WTC11 (cell line): Measurements from ENCODE around the gene TMEM94.

ENCODE experiments used
- CREB1 ChIP-seq: sonication (generic); formaldehyde crosslinking; IDR thresholded peaks from 2 replicates; pipeline ENCODE4 v1.8.0; 2023; ENCODE audit warnings: mild to moderate bottlenecking, missing genetic modification reagents
- ETV6 ChIP-seq: sonication (generic); formaldehyde crosslinking; IDR thresholded peaks from 2 replicates; pipeline ENCODE4 v1.8.1; 2022; ENCODE audit warnings: mild to moderate bottlenecking, missing genetic modification reagents
- JUN ChIP-seq: sonication (generic); formaldehyde crosslinking; IDR thresholded peaks from 2 replicates; pipeline ENCODE4 v1.8.0; 2023; ENCODE audit warnings: mild to moderate bottlenecking, missing genetic modification reagents
- SP1 ChIP-seq: sonication (generic); formaldehyde crosslinking; conservative IDR thresholded peaks from 2 replicates; pipeline ENCODE4 v1.8.1; 2022; ENCODE audit warnings: missing genetic modification reagents
- TEAD4 ChIP-seq: sonication (generic); formaldehyde crosslinking; IDR thresholded peaks from 2 replicates; pipeline ENCODE4 v1.8.0; 2022; ENCODE audit warnings: mild to moderate bottlenecking, missing genetic modification reagents
- ZNF138 ChIP-seq: sonication (generic); formaldehyde crosslinking; conservative IDR thresholded peaks from 2 replicates; pipeline ENCODE4 v1.8.1; 2022; ENCODE audit warnings: mild to moderate bottlenecking, moderate library complexity, missing genetic modification reagents
- TF ChIP-seq, protein P1 (sequence below): fragments of 200-600 bp; IDR thresholded peaks from 2 replicates; pipeline ENCODE4 v1.8.0; 2022; ENCODE audit warnings: antibody characterized with exemption
- TF ChIP-seq, protein P2 (sequence below): sonication (generic); formaldehyde crosslinking; IDR thresholded peaks from 2 replicates; pipeline ENCODE4 v1.8.1; 2022; ENCODE audit warnings: mild to moderate bottlenecking, missing genetic modification reagents, moderate library complexity, borderline replicate concordance
- TF ChIP-seq, protein P3 (sequence below): sonication (generic); formaldehyde crosslinking; IDR thresholded peaks from 2 replicates; pipeline ENCODE4 v1.8.0; 2022; ENCODE audit warnings: mild to moderate bottlenecking, missing genetic modification reagents
- TF ChIP-seq, protein P4 (sequence below): sonication (generic); formaldehyde crosslinking; IDR thresholded peaks from 2 replicates; pipeline ENCODE4 v1.8.1; 2023; ENCODE audit warnings: mild to moderate bottlenecking, missing genetic modification reagents, moderate library complexity
- TF ChIP-seq, protein P5 (sequence below): sonication (generic); formaldehyde crosslinking; IDR thresholded peaks from 2 replicates; pipeline ENCODE4 v1.8.0; 2022; ENCODE audit warnings: mild to moderate bottlenecking, missing genetic modification reagents

DNA sequence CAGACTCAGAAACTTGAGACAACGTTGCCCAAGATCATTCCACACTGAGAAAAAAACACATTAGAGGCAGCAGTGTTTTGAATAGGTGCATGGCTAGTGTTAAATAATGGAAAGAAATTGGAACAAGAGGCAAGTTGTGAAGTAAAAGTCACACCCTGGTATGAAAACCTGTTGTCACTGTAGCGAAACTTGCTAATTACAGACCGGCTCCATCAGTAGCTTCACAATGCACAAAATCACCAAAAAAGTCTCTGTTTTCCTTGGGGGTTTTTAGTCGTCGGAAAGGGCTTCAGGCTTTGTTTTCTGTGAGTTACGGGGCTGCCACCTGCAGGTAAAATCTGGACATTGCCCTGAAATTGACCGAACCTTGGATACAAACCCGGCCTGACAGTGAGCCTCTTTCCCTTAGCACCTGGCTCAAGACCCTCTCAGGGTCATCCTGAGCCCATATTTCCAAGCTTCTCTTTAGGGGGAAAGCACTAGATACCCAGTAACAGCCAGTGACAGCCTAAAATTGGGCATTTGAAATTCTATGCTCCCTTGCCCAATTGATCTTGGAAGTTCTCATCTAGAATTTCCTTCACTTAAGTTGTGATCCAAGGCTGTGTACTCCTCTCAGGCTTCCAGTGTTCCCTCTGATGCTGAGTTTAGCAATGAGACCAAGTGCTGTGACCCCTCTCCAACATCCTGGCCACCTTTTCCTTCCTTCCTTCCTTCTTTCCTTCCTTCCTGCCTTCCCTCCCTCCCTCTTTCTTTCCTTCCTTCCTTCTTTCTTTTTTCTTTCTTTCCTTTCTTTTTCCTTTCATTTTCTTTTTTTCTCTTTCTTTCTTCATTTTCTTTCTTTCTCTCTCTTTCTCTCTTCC, 43.7 kb upstream of the TMEM94 start:
- TF ChIP-seq, protein P1, sequence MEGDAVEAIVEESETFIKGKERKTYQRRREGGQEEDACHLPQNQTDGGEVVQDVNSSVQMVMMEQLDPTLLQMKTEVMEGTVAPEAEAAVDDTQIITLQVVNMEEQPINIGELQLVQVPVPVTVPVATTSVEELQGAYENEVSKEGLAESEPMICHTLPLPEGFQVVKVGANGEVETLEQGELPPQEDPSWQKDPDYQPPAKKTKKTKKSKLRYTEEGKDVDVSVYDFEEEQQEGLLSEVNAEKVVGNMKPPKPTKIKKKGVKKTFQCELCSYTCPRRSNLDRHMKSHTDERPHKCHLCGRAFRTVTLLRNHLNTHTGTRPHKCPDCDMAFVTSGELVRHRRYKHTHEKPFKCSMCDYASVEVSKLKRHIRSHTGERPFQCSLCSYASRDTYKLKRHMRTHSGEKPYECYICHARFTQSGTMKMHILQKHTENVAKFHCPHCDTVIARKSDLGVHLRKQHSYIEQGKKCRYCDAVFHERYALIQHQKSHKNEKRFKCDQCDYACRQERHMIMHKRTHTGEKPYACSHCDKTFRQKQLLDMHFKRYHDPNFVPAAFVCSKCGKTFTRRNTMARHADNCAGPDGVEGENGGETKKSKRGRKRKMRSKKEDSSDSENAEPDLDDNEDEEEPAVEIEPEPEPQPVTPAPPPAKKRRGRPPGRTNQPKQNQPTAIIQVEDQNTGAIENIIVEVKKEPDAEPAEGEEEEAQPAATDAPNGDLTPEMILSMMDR = peak; percentile 65
- TF ChIP-seq ETV6 (CRISPR knock-in tag) (no peak), JUN (no peak), SP1 (CRISPR knock-in tag) (no peak), TEAD4 (CRISPR knock-in tag) (no peak), ZNF138 (CRISPR knock-in tag) (no peak), CREB1 (CRISPR knock-in tag) (no peak)
- TF ChIP-seq, protein P2, sequence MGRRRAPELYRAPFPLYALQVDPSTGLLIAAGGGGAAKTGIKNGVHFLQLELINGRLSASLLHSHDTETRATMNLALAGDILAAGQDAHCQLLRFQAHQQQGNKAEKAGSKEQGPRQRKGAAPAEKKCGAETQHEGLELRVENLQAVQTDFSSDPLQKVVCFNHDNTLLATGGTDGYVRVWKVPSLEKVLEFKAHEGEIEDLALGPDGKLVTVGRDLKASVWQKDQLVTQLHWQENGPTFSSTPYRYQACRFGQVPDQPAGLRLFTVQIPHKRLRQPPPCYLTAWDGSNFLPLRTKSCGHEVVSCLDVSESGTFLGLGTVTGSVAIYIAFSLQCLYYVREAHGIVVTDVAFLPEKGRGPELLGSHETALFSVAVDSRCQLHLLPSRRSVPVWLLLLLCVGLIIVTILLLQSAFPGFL (CRISPR knock-in tag) = no peak
- TF ChIP-seq, protein P3, sequence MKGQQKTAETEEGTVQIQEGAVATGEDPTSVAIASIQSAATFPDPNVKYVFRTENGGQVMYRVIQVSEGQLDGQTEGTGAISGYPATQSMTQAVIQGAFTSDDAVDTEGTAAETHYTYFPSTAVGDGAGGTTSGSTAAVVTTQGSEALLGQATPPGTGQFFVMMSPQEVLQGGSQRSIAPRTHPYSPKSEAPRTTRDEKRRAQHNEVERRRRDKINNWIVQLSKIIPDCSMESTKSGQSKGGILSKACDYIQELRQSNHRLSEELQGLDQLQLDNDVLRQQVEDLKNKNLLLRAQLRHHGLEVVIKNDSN (CRISPR knock-in tag) = no peak
- TF ChIP-seq, protein P4, sequence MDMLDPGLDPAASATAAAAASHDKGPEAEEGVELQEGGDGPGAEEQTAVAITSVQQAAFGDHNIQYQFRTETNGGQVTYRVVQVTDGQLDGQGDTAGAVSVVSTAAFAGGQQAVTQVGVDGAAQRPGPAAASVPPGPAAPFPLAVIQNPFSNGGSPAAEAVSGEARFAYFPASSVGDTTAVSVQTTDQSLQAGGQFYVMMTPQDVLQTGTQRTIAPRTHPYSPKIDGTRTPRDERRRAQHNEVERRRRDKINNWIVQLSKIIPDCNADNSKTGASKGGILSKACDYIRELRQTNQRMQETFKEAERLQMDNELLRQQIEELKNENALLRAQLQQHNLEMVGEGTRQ (CRISPR knock-in tag) = no peak
- TF ChIP-seq, protein P5, sequence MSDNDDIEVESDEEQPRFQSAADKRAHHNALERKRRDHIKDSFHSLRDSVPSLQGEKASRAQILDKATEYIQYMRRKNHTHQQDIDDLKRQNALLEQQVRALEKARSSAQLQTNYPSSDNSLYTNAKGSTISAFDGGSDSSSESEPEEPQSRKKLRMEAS (CRISPR knock-in tag) = no peak
